ENCODE measurements around the gene PRPF6. TPM values are rescaled to one million over a fixed set of nuclear protein-coding genes. Genes with fewer than 3 reads are reported as not detected.

PRPF6 gene
- total and polyA plus RNA-seq, 2 of the 13 experiments (the other 11 are each of a cell fraction or from before 2014, with no cell fraction given) = 63.7 to 101 TPM

- TF ChIP-seq ZBTB20 (CRISPR knock-in tag; IDR thresholded peaks at IDR 0.05; ENCODE audit: borderline replicate concordance, low read depth) (no peak; the same call in 1 of the 2 replicates), HOXA5 (CRISPR knock-in tag; IDR thresholded peaks at IDR 0.05) (no peak), ZFP36 (IDR thresholded peaks at IDR 0.05; ENCODE audit: borderline replicate concordance, low read depth, low read length, partially characterized antibody) (no peak), ZC3H4 (CRISPR knock-in tag; IDR thresholded peaks at IDR 0.05; ENCODE audit: borderline replicate concordance) (peak; percentile 79), ZNF737 (CRISPR knock-in tag; IDR thresholded peaks at IDR 0.05; ENCODE audit: borderline replicate concordance) (peak; percentile 38; the same call in 1 of the 2 replicates), CHD4 (IDR thresholded peaks at IDR 0.05; ENCODE audit: borderline replicate concordance, low read length) (peak; percentile 68), CAMTA2 (CRISPR knock-in tag; IDR thresholded peaks at IDR 0.05; ENCODE audit: borderline replicate concordance) (peak; percentile 69; the same call in 1 of the 2 replicates), ZNF598 (CRISPR knock-in tag; IDR thresholded peaks at IDR 0.05; ENCODE audit: borderline replicate concordance) (peak; percentile 91; the same call in 1 of the 2 replicates), ZNF850 (CRISPR knock-in tag; conservative IDR thresholded peaks at IDR 0.05) (0 out of 2 replicates have a peak, but pooled peaks have one; percentile 48), RXRA (CRISPR knock-in tag; IDR thresholded peaks at IDR 0.05) (no peak), MXD1 (CRISPR knock-in tag; IDR thresholded peaks at IDR 0.05) (no peak; the same call in 1 of the 2 replicates), TEAD3 (CRISPR knock-in tag; optimal IDR thresholded peaks at IDR 0.05; ENCODE audit: borderline replicate concordance) (peak; percentile 23), ZNF501 (CRISPR knock-in tag; IDR thresholded peaks at IDR 0.05) (peak; percentile 88; the same call in 1 of the 2 replicates), SKIL (CRISPR knock-in tag; IDR thresholded peaks at IDR 0.05; ENCODE audit: borderline replicate concordance) (peak; percentile 7; the same call in 1 of the 2 replicates), ZNF343 (CRISPR knock-in tag; IDR thresholded peaks at IDR 0.05) (peak; percentile 17; the same call in 1 of the 2 replicates), SMAD3 (CRISPR knock-in tag; IDR thresholded peaks at IDR 0.05) (no peak), ZNF432 (CRISPR knock-in tag; IDR thresholded peaks at IDR 0.05; ENCODE audit: borderline replicate concordance) (no peak), ZNF777 (CRISPR knock-in tag; IDR thresholded peaks at IDR 0.05) (no peak), SIN3A (IDR thresholded peaks at IDR 0.05; ENCODE audit: borderline replicate concordance, low read depth, low read length) (no peak), ZNF713 (CRISPR knock-in tag; IDR thresholded peaks at IDR 0.05) (no peak), GLI4 (CRISPR knock-in tag; IDR thresholded peaks at IDR 0.05; ENCODE audit: borderline replicate concordance) (peak; percentile 65; the same call in 1 of the 2 replicates), SRSF4 (IDR thresholded peaks at IDR 0.05; ENCODE audit: low read depth, low read length, poor library complexity, severe bottlenecking) (no peak), ZNF317 (CRISPR knock-in tag; IDR thresholded peaks at IDR 0.05) (no peak)
Observed at GRCh38 chr20:63968136-63968927, 12.6 kb upstream of the PRPF6 start (continued).

Measured in HepG2 (cell line).